HepG2 (cell line): Measurements from ENCODE around the gene ATP6V0A1. TPM values are rescaled to one million over a fixed set of nuclear protein-coding genes. Genes with fewer than 3 reads are reported as not detected.

Experiments used
- AHR ChIP-seq: IDR thresholded peaks from 2 replicates; pipeline ENCODE4 v1.6.1; 2018; ENCODE audit warnings: missing genetic modification reagents, missing compliant biosample characterization
- BATF2 ChIP-seq: sonication (generic); formaldehyde crosslinking; IDR thresholded peaks from 2 replicates; pipeline ENCODE4 v1.8.0; 2022; ENCODE audit warnings: mild to moderate bottlenecking, missing genetic modification reagents, moderate library complexity
- FOXP4 ChIP-seq: sonication (generic); formaldehyde crosslinking; IDR thresholded peaks from 2 replicates; pipeline ENCODE4 v1.4.0; 2020; ENCODE audit warnings: missing genetic modification reagents
- GTF2F1 ChIP-seq: fragments of 150-350 bp; IDR thresholded peaks from 2 replicates; pipeline ENCODE4 v1.6.1; 2014; ENCODE audit warnings: low read length
- HNRNPLL ChIP-seq: fragments of 200-400 bp; formaldehyde crosslinking; IDR thresholded peaks from 2 replicates; pipeline ENCODE4 v1.6.1; 2017; ENCODE audit warnings: mild to moderate bottlenecking, low read depth, low read length; ENCODE audit not compliant: poor library complexity, severe bottlenecking
- KLF15 ChIP-seq: sonication (generic); formaldehyde crosslinking; IDR thresholded peaks from 2 replicates; pipeline ENCODE4 v1.8.1; 2023; ENCODE audit warnings: borderline replicate concordance, mild to moderate bottlenecking, inconsistent platforms, missing genetic modification reagents, mixed read lengths
- MED8 ChIP-seq: sonication (generic); formaldehyde crosslinking; IDR thresholded peaks from 2 replicates; pipeline ENCODE4 v1.8.1; 2023; ENCODE audit warnings: mild to moderate bottlenecking, missing genetic modification reagents; ENCODE audit not compliant: insufficient replicate concordance
- MEF2D ChIP-seq: sonication (generic); formaldehyde crosslinking; IDR thresholded peaks from 2 replicates; pipeline ENCODE4 v1.5.1; 2020; ENCODE audit warnings: mild to moderate bottlenecking, missing genetic modification reagents
- MXD3 ChIP-seq: IDR thresholded peaks from 2 replicates; pipeline ENCODE4 v1.6.1; 2016; ENCODE audit warnings: mild to moderate bottlenecking, missing biosample characterization, missing genetic modification reagents
- NCOA2 ChIP-seq: sonication (generic); formaldehyde crosslinking; IDR thresholded peaks from 2 replicates; pipeline ENCODE4 v1.8.0; 2022; ENCODE audit warnings: inconsistent platforms
- RAD21 ChIP-seq: fragments of 450-650 bp; formaldehyde crosslinking; IDR thresholded peaks from 2 replicates; pipeline ENCODE4 v1.5.0; 2020; ENCODE audit warnings: mild to moderate bottlenecking
- RFXANK ChIP-seq: IDR thresholded peaks from 2 replicates; pipeline ENCODE4 v1.6.1; 2016
- RNF2 ChIP-seq: fragments of 450-650 bp; conservative IDR thresholded peaks from 2 replicates; pipeline ENCODE4 v1.6.1; 2016; ENCODE audit warnings: low read depth
- TBX2 ChIP-seq: sonication (generic); formaldehyde crosslinking; IDR thresholded peaks from 2 replicates; pipeline ENCODE4 v1.5.0; 2020; ENCODE audit warnings: missing genetic modification reagents, mild to moderate bottlenecking, borderline replicate concordance
- USF2 ChIP-seq, 2 experiments: sonication (generic) in 1 of 2; formaldehyde crosslinking in 1 of 2; IDR thresholded peaks; 2 replicates each; pipeline versions ENCODE4 v1.5.1 to v1.6.1; 2011 to 2020; ENCODE audit warnings: borderline replicate concordance in 1 of 2, low read depth in 1 of 2, low read length in 1 of 2, mild to moderate bottlenecking in 1 of 2, missing genetic modification reagents in 1 of 2, moderate library complexity in 1 of 2
- WIZ ChIP-seq: sonication (generic); formaldehyde crosslinking; IDR thresholded peaks from 2 replicates; pipeline ENCODE4 v1.5.1; 2020; ENCODE audit warnings: mild to moderate bottlenecking, missing genetic modification reagents
- ZBTB8A ChIP-seq: sonication (generic); formaldehyde crosslinking; IDR thresholded peaks from 2 replicates; pipeline ENCODE4 v1.4.0; 2020; ENCODE audit warnings: mild to moderate bottlenecking, low read depth, missing genetic modification reagents, borderline replicate concordance
- ZC3H4 ChIP-seq: sonication (generic); formaldehyde crosslinking; IDR thresholded peaks from 2 replicates; pipeline ENCODE4 v1.4.0; 2020; ENCODE audit warnings: missing genetic modification reagents, borderline replicate concordance
- ZFP90 ChIP-seq: sonication (generic); formaldehyde crosslinking; IDR thresholded peaks from 2 replicates; pipeline ENCODE4 v1.8.0; 2022; ENCODE audit warnings: missing genetic modification reagents, mild to moderate bottlenecking, inconsistent platforms, borderline replicate concordance
- ZNF101 ChIP-seq: sonication (generic); formaldehyde crosslinking; IDR thresholded peaks from 2 replicates; pipeline ENCODE4 v1.4.0; 2020; ENCODE audit warnings: mild to moderate bottlenecking, low read depth, missing genetic modification reagents, borderline replicate concordance
- ZNF205 ChIP-seq: IDR thresholded peaks from 2 replicates; pipeline ENCODE4 v1.6.1; 2018; ENCODE audit warnings: missing biosample characterization, missing genetic modification reagents
- ZNF34 ChIP-seq: sonication (generic); formaldehyde crosslinking; IDR thresholded peaks from 2 replicates; pipeline ENCODE4 v1.4.0; 2020; ENCODE audit warnings: mild to moderate bottlenecking, missing genetic modification reagents, borderline replicate concordance
- ZNF614 ChIP-seq: IDR thresholded peaks from 2 replicates; pipeline ENCODE4 v1.6.1; 2018; ENCODE audit warnings: missing biosample characterization, missing genetic modification reagents, inconsistent platforms, borderline replicate concordance
- ZNF678 ChIP-seq: sonication (generic); formaldehyde crosslinking; IDR thresholded peaks from 2 replicates; pipeline ENCODE4 v1.4.0; 2020; ENCODE audit warnings: mild to moderate bottlenecking, missing genetic modification reagents
- ZNF691 ChIP-seq: sonication (generic); formaldehyde crosslinking; IDR thresholded peaks from 2 replicates; pipeline ENCODE4 v1.4.0; 2020; ENCODE audit warnings: missing genetic modification reagents, low read depth, mild to moderate bottlenecking, borderline replicate concordance
- ZNF879 ChIP-seq: sonication (generic); formaldehyde crosslinking; IDR thresholded peaks from 2 replicates; pipeline ENCODE4 v1.8.1; 2023; ENCODE audit warnings: missing genetic modification reagents
- polyA plus RNA-seq, 8 experiments: library from polyadenylated mRNA; depleted of rRNA in 3 of 8; stranded (reverse) in 7 of 8; unstranded in 1 of 8; fragments of >200 nt; fragmentation: Illumina TruSeq in 4 of 8; extraction: Trizol in 4 of 8; gene quantifications; 2 replicates each; pipeline versions ENCODE4 v1.2.1 to v1.2.3, GENCODE V29; 2011 to 2016; ENCODE audit warnings: low read depth in 4 of 8, missing spikeins in 1 of 8, mixed read lengths in 1 of 8; ENCODE audit not compliant: insufficient read depth in 1 of 8
- total RNA-seq, 5 experiments: library from RNA; depleted of rRNA; stranded (reverse); fragments of >200 nt; fragmentation: Illumina TruSeq; extraction: Trizol; gene quantifications; 2 replicates each; pipeline ENCODE4 v1.2.3, GENCODE V29; 2016; ENCODE audit warnings: low read depth in 1 of 5

The ATP6V0A1 gene
- total and polyA plus RNA-seq, 2 of the 13 experiments (the other 11 are each of a cell fraction or from before 2014, with no cell fraction given): 27.9 to 54.1 TPM

- TF ChIP-seq MXD3 (CRISPR knock-in tag) (no peak), MED8 (CRISPR knock-in tag) (no peak), RAD21 (no peak), RNF2 (0 out of 2 replicates have a peak, but pooled peaks have one; percentile 48), BATF2 (CRISPR knock-in tag) (no peak), USF2 (IDR thresholded peaks at IDR 0.05; ENCODE audit: low read depth, low read length) (no peak), USF2 (CRISPR knock-in tag; IDR thresholded peaks at IDR 0.05; ENCODE audit: borderline replicate concordance) (no peak), RFXANK (CRISPR knock-in tag) (no peak), ZNF205 (no peak), TBX2 (CRISPR knock-in tag) (peak; percentile 72), GTF2F1 (no peak), HNRNPLL (no peak), ZNF879 (no peak), WIZ (CRISPR knock-in tag) (no peak), ZNF678 (CRISPR knock-in tag) (no peak), NCOA2 (CRISPR knock-in tag) (0 out of 2 replicates have a peak, but pooled peaks have one; percentile 11), ZNF691 (CRISPR knock-in tag) (peak; percentile 61; the same call in 1 of the 2 replicates), ZNF614 (CRISPR knock-in tag) (no peak), MEF2D (CRISPR knock-in tag) (no peak), ZFP90 (CRISPR knock-in tag) (no peak), ZNF34 (CRISPR knock-in tag) (no peak), ZC3H4 (CRISPR knock-in tag) (no peak), KLF15 (CRISPR knock-in tag) (no peak), ZNF101 (CRISPR knock-in tag) (no peak), AHR (CRISPR knock-in tag) (no peak), FOXP4 (peak; percentile 59), ZBTB8A (CRISPR knock-in tag) (no peak)
These were observed 86.2 kb downstream of the ATP6V0A1 start (continued) for GRCh38 chr17:42544874-42545283.
